IPS-NIHi11 (cell line): ENCODE data around the gene IFT52.

Experiments used
- DNase-seq: peaks from one replicate; pipeline ENCODE4 v3.0.0; 2012; ENCODE audit warnings: mixed read lengths, low spot score

IFT52 gene

DNA sequence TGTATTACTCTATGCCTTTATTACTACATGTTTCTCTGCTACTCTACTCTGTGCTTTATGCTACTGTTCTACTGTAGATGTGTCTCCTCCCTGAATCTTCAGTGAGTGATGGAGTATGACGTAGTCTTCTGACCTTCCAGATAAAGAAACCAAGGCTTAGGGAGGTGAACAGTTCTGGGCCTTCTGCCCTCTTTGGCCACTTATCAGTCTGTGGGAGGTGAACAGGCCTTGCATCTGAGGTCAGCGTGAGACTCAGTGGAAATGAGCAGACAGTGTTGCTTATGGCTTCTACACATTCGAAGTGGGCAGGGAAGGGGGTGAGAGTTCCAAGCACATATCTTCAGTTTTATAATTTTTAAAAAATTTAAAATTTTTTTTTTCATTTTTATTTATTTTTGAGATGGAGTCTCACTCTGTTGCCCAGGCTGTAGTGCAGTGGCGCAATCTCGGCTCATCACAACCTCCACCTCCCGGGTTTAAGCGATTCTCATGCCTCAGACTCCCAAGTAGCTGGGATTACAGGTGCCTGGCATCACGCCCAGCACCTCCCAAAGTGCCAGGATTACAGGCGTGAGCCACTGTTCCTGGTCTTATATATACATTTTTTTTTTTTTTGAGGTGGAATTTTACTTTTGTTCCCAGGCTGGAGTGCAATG, 100.3 kb downstream of the IFT52 start:
- no peak for DNase-seq

DNA sequence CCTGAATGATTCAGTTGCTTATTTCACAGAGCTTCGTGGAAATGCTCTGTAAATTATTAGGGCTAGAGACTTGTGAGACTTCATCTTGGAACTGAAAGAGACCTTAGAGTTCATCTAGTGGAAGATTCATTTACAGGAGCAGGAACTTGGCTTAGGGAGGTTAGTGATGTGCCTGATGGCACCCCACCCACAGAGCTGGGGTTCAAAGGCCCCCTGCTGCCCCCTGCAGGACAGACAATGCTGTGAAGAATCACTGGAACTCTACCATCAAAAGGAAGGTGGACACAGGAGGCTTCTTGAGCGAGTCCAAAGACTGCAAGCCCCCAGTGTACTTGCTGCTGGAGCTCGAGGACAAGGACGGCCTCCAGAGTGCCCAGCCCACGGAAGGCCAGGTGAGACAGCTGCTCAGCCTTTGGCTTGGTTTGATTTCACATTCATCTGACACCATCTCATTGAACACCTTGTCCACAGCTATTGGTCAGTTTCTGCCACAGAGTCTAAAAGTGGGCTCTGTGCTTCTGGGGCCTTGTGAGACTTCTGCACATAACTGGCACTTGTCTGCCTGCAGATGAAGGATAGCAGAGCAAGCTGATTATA, 101.3 kb downstream of the IFT52 start:
- DNase-seq = peak; percentile 71

DNA sequence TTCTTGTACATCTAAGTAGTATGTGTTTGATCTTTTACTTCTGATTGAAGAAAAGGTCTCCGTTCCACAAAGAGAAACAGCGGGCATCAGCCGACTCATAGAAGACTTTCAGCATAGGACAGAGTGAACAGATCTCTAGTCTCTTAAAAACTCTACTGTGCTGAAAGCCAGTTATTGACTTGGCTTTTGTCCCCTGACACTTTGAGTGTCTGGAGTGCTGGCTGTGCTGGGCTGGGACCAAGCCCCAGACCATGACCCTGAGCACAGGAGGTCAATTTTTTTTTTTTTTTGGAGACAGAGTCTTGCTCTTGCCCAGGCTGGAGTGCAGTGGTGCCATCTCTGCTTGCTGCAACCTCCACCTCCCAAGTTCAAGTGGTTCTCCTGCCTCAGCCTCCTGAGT, 104.0 kb downstream of the IFT52 start:
- DNase-seq = no peak

DNA sequence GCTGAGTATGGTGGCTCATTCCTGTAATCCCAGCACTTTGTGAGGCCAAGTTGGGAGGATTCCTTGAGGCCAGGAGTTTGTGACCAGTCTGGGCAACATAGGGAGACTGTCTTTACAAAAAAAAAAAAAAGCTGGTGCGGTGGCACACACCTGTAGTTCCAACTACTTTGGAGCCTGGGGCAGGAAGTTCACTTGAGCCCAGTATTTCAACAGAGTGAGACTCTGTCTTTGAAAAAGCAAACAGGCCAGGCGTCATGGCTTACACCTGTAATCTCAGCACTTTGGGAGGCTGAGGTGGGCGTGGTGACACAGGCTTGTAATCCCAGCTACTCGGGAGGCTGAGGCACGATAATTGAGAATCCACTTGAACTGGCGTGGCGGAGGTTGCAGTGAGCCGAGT, 104.8 kb downstream of the IFT52 start:
- no peak for DNase-seq
